Duodenal mucosa (tissue), 2 donors: Measurements from ENCODE around the gene HPRT1.
A peak's percentile ranks its signal among the peaks of the same experiment; 100 is the strongest.

Experiments used
- H3K27ac ChIP-seq: one replicate; pipeline ENCODE4 v1.7.0; 2013; ENCODE audit warnings: low read depth, low read length
- H3K27me3 ChIP-seq, 2 donors: one replicate each; pipeline ENCODE4 v1.7.0; 2013; ENCODE audit warnings: low read length in 2 of 2, control low read depth in 1 of 2; ENCODE audit not compliant: insufficient read depth in 2 of 2, control insufficient read depth in 1 of 2
- H3K36me3 ChIP-seq, 2 donors: one replicate each; pipeline ENCODE4 v1.7.0; 2013; ENCODE audit warnings: low read length in 2 of 2, control low read depth in 1 of 2; ENCODE audit not compliant: insufficient read depth in 2 of 2, control insufficient read depth in 1 of 2
- H3K4me1 ChIP-seq, 2 donors: one replicate each; pipeline ENCODE4 v1.7.0; 2013; ENCODE audit warnings: low read length in 2 of 2, control low read depth in 1 of 2; ENCODE audit not compliant: insufficient read depth in 2 of 2, control insufficient read depth in 1 of 2
- H3K4me3 ChIP-seq, 2 donors: one replicate each; pipeline ENCODE4 v1.7.0; 2013; ENCODE audit warnings: low read length in 2 of 2, low read depth in 1 of 2
- H3K9ac ChIP-seq, 2 donors: one replicate each; pipeline ENCODE4 v1.7.0; 2013; ENCODE audit warnings: low read length in 2 of 2, low read depth in 1 of 2
- H3K9me3 ChIP-seq, 2 donors: one replicate each; pipeline ENCODE4 v1.7.0; 2013; ENCODE audit warnings: low read length in 2 of 2, control low read depth in 1 of 2; ENCODE audit not compliant: control insufficient read depth in 1 of 2

HPRT1 gene

DNA sequence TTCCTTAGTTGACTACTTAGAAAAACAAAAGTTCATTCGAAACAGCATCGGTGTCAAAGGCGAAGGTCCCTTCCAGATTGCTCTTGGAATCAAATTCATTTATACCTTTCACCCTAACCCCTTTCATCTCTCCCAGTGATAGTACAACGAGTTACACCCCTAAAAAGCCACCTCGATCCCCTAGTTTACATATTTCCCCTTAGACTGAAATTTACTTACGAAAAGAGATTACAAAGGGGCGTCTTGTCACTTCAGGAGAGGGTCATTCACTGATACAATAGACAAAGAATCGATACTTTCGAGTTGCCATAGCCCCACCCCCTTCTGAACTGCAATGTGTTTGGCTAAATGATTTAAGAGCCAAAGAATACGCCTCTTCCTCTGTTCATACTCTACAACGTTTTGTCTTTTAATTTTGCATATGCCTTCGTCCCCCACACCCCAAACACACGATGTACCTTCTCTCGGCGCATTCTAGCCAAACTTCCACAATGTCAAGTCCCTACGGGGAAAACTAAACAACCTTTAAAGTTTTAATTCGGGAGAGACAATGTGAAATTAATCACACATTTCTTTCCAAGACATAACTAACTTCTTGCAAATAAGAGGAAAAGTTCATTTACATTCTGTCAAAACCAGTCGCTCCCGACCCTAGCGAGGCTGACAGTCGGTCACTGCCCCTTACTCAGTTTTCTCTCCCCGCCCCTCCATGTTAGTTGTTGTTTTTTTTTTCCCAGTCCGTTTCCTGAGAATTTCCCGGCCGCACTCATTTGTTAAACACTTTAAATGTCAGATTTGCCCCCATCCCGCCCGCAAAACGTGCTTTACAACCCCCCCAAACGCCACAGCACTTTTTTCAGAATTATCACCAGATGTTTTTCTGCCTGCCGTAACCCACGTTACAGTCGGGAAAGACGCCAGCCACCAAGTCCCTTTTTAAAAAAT lies 88.6 kb downstream of the HPRT1 start:
- Histone ChIP-seq H3K4me3 (peak overlapping the region; percentile 62 to 63), H3K9me3 (no peaks in the 10 kb centered on the region), H3K27ac (no peak overlapping the region), H3K4me1 (peaks cover 7 to 12% of the 10 kb centered on the region in 2 donors), H3K27me3 (peaks cover 18 to 46% of the 10 kb centered on the region in 2 donors), H3K9ac (no peak overlapping the region), H3K36me3 (no peaks in the 10 kb centered on the region)
